ENCODE results near the gene OPTN.

Gene OPTN

GRCh38 chr10:13113544-13113943 lies 13.6 kb downstream of the OPTN start:
- TF ChIP-seq SIN3A (IDR thresholded peaks at IDR 0.05; ENCODE audit: borderline replicate concordance, insufficient read depth, low read length) = no peak
- TF ChIP-seq FOXP2 (optimal IDR thresholded peaks at IDR 0.05; ENCODE audit: borderline replicate concordance, extremely low read depth, extremely low read length, insufficient read depth) = no peak
- TF ChIP-seq REST (IDR thresholded peaks at IDR 0.05; ENCODE audit: insufficient read depth in 1 of 2, low read depth in 2 of 2, low read length in 2 of 2) = no peak
- TF ChIP-seq POLR2AphosphoS5 (IDR thresholded peaks at IDR 0.05; ENCODE audit: low read depth, low read length) = no peak
- TF ChIP-seq TAF1 (IDR thresholded peaks at IDR 0.05; ENCODE audit: borderline replicate concordance, insufficient read depth, low read length) = no peak

- no peak for TF ChIP-seq POLR2AphosphoS5 (IDR thresholded peaks at IDR 0.05; ENCODE audit: low read depth, low read length)
- TF ChIP-seq REST (IDR thresholded peaks at IDR 0.05; ENCODE audit: insufficient read depth in 1 of 2, low read depth in 2 of 2, low read length in 2 of 2) = no peak
- TF ChIP-seq FOXP2 (optimal IDR thresholded peaks at IDR 0.05; ENCODE audit: borderline replicate concordance, extremely low read depth, extremely low read length, insufficient read depth) = no peak
- TF ChIP-seq TAF1 (IDR thresholded peaks at IDR 0.05; ENCODE audit: borderline replicate concordance, insufficient read depth, low read length) = no peak
- TF ChIP-seq SIN3A (IDR thresholded peaks at IDR 0.05; ENCODE audit: borderline replicate concordance, insufficient read depth, low read length) = no peak
These were observed 16.2 kb downstream of the OPTN start for GRCh38 chr10:13115832-13116803.

GRCh38 chr10:13117841-13118783 lies 18.1 kb downstream of the OPTN start:
- TF ChIP-seq TAF1 (IDR thresholded peaks at IDR 0.05; ENCODE audit: borderline replicate concordance, insufficient read depth, low read length) (no peak), POLR2AphosphoS5 (IDR thresholded peaks at IDR 0.05; ENCODE audit: low read depth, low read length) (no peak), SIN3A (IDR thresholded peaks at IDR 0.05; ENCODE audit: borderline replicate concordance, insufficient read depth, low read length) (no peak), REST (IDR thresholded peaks at IDR 0.05; ENCODE audit: insufficient read depth in 1 of 2, low read depth in 2 of 2, low read length in 2 of 2) (no peak)

- TF ChIP-seq FOXP2 (optimal IDR thresholded peaks at IDR 0.05; ENCODE audit: borderline replicate concordance, extremely low read depth, extremely low read length, insufficient read depth) (no peak), REST (IDR thresholded peaks at IDR 0.05; ENCODE audit: insufficient read depth in 1 of 2, low read depth in 2 of 2, low read length in 2 of 2) (no peak), TAF1 (IDR thresholded peaks at IDR 0.05; ENCODE audit: borderline replicate concordance, insufficient read depth, low read length) (no peak), SIN3A (IDR thresholded peaks at IDR 0.05; ENCODE audit: borderline replicate concordance, insufficient read depth, low read length) (no peak), POLR2AphosphoS5 (IDR thresholded peaks at IDR 0.05; ENCODE audit: low read depth, low read length) (no peak)
These were observed 18.9 kb downstream of the OPTN start for GRCh38 chr10:13118784-13119410.
